Measurements from ENCODE around the gene MFN2. TPM values are rescaled to one million over a fixed set of nuclear protein-coding genes. Genes with fewer than 3 reads are reported as not detected.

The MFN2 gene
- total and polyA plus RNA-seq, 8 donors = 31.2 to 68.0 (median 48.7) TPM

DNA sequence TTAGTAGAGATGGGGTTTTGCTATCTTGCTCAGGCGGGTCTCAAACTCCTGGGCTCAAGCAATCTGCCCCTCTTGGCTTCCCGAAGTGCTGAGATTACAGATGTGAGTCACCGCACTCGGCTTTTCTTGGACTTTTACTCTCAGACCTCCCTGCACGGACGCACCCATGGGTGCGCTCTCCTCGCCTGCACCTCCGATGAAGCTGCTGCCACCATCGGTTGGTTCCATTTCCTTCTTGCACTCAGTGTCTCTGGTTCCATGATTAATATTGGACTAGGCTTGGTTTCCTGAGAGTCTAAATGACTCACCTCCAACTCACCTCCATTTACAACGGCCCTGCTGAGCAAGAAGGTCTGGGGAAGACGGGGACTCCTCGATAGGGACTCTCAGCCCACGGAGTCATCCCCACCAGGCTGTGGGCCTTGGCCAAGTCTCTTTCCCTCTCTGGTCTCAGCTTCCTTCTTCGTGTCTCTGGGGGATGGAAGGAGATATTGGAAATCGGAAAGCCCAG is 76.1 kb downstream of the MFN2 start:
- WGBS, 5 donors = 77 to 87% (median 86%) methylated on average over 16 of the region's 16 CpGs
- Histone ChIP-seq H3K27me3 (peaks cover 0 to 16% (median 4%) of the 10 kb centered on the region in 3 donors), H3K36me3 (no peaks in the 10 kb centered on the region), H3K9me3 (peaks cover 0 to 5% (median 0%) of the 10 kb centered on the region in 4 donors), H3K4me1 (peaks cover 0 to 26% (median 8%) of the 10 kb centered on the region in 4 donors), H3K4me3 (no peak overlapping the region), H3K27ac (no peak overlapping the region)
- no peak for DNase-seq
- TF ChIP-seq EP300 (IDR thresholded peaks at IDR 0.05) = no peak
- TF ChIP-seq POLR2A (IDR thresholded peaks at IDR 0.05) = no peak
- no peak for TF ChIP-seq POLR2AphosphoS5 (IDR thresholded peaks at IDR 0.05)
- TF ChIP-seq CTCF (IDR thresholded peaks at IDR 0.05) = no peak
- intact Hi-C loops (cut with DNase I; ENCODE audit: low total_unique reads) = no loop called here

DNA sequence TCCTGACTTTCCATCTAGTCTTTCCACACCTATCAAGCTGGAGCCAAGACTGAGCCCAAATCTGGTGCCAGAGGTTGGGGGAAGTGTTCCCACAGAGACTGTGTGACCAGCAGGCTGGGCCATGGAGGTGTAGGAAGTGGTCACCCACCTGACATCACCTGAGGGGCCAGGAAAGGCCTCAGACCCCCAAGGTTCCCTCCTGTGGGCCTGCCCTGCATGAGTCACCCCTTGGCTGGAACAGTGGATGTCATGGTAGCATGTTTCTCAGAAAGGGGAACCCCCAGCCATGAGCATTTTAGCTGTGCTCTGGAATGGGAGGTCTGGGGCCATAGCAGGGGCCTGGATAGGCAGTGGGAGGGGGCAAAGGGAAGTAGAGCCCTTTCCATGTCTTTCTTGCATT is 77.1 kb downstream of the MFN2 start:
- no peak overlapping the region for H3K4me3 ChIP-seq
- intact Hi-C loops (cut with DNase I; ENCODE audit: low total_unique reads) = no loop called here
- no peak overlapping the region for H3K27ac ChIP-seq
- peaks cover 0 to 17% (median 3%) of the 10 kb centered on the region in 4 donors for H3K4me1 ChIP-seq
- TF ChIP-seq POLR2AphosphoS5 (IDR thresholded peaks at IDR 0.05) (no peak), EP300 (IDR thresholded peaks at IDR 0.05) (no peak), POLR2A (IDR thresholded peaks at IDR 0.05) (no peak), CTCF (IDR thresholded peaks at IDR 0.05) (no peak)
- no peak for DNase-seq
- peaks cover 0 to 5% (median 0%) of the 10 kb centered on the region in 4 donors for H3K9me3 ChIP-seq
- H3K36me3 ChIP-seq = no peaks in the 10 kb centered on the region
- peaks cover 0 to 24% (median 4%) of the 10 kb centered on the region in 3 donors for H3K27me3 ChIP-seq

GRCh38 chr1:12057940-12058687 is 77.9 kb downstream of the MFN2 start:
- Histone ChIP-seq H3K36me3 (no peaks in the 10 kb centered on the region), H3K27ac (no peak overlapping the region), H3K4me1 (peaks cover under 1 to 14% (median 4%) of the 10 kb centered on the region in 4 donors), H3K9me3 (peaks cover 0 to 5% (median 0%) of the 10 kb centered on the region in 4 donors), H3K27me3 (peaks cover 0 to 29% (median 8%) of the 10 kb centered on the region in 3 donors), H3K4me3 (no peak overlapping the region)
- WGBS, 5 donors = 87 to 94% (median 91%) methylated on average over 4 of the region's 4 CpGs
- TF ChIP-seq POLR2A (IDR thresholded peaks at IDR 0.05) (no peak), CTCF (IDR thresholded peaks at IDR 0.05) (no peak), POLR2AphosphoS5 (IDR thresholded peaks at IDR 0.05) (no peak), EP300 (IDR thresholded peaks at IDR 0.05) (no peak)
- no peak for DNase-seq
- intact Hi-C loops (cut with DNase I; ENCODE audit: low total_unique reads) = no loop called here

- WGBS, 5 donors = 68 to 80% (median 72%) methylated on average over 3 of the region's 3 CpGs
- Histone ChIP-seq H3K36me3 (no peaks in the 10 kb centered on the region), H3K27me3 (peaks cover 4 to 41% (median 19%) of the 10 kb centered on the region in 3 donors), H3K9me3 (peaks cover 0 to 5% (median 0%) of the 10 kb centered on the region in 4 donors), H3K4me3 (no peak overlapping the region), H3K27ac (no peak overlapping the region), H3K4me1 (peaks cover 7 to 12% (median 10%) of the 10 kb centered on the region in 4 donors)
- intact Hi-C loops (cut with DNase I; ENCODE audit: low total_unique reads) = no loop called here
- no peak for DNase-seq
- TF ChIP-seq POLR2A (IDR thresholded peaks at IDR 0.05) (no peak), CTCF (IDR thresholded peaks at IDR 0.05) (no peak), EP300 (IDR thresholded peaks at IDR 0.05) (no peak), POLR2AphosphoS5 (IDR thresholded peaks at IDR 0.05) (no peak)
These were observed 79.0 kb downstream of the MFN2 start for GRCh38 chr1:12059226-12059625.
